HG03558 (cell line): ENCODE measurements around the gene GNB3.

ENCODE experiments used
- ATAC-seq: cut with Tn5 transposase; IDR thresholded peaks from one replicate; pipeline ENCODE4 v1.9.1; 2021; ENCODE audit warnings: moderate number of reproducible peaks; ENCODE audit not compliant: unreplicated experiment; ENCODE audit errors: extremely low read depth

GNB3 gene

DNA sequence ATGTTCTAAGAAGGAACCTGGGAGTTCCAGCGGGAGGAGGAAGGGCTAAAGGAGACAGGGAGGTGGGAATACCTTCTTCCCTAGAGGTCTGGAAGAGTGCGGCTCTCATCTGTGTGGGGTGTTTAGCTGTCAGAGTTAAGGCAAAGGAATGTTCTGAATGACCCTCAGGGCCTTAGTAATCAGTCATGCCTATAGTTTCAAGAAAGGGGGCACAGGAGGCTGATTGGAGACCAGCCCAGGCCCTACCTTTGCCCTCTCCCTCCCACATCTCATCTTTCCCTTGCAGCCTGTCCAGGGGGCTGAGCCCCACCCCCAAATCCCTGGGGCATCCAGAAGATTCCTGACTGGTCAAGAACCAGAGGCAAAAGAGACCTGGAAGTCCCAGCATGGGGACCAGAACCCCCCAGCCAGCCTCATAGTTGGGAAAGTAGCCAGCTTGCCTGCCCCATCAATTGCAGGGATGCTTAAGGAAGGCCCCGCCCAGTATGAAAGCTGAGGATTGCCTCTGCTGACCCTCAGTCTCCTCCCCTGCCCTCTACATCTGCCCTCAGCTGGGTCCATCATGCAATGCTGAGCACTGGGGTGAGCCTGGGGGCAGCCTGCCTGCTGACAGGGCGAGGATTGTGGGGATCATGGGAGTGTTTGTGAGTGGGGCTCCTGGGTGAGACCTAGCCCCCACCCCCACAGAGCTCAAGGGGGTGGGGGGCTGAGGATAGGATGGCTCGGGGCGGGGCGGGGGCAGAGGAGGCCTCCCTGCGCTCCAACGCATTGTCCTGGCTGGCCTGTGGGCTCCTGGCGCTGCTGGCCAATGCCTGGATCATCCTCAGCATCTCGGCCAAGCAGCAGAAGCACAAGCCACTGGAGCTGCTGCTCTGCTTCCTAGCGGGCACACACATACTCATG lies 17.3 kb upstream of the GNB3 start:
- no peak for ATAC-seq

DNA sequence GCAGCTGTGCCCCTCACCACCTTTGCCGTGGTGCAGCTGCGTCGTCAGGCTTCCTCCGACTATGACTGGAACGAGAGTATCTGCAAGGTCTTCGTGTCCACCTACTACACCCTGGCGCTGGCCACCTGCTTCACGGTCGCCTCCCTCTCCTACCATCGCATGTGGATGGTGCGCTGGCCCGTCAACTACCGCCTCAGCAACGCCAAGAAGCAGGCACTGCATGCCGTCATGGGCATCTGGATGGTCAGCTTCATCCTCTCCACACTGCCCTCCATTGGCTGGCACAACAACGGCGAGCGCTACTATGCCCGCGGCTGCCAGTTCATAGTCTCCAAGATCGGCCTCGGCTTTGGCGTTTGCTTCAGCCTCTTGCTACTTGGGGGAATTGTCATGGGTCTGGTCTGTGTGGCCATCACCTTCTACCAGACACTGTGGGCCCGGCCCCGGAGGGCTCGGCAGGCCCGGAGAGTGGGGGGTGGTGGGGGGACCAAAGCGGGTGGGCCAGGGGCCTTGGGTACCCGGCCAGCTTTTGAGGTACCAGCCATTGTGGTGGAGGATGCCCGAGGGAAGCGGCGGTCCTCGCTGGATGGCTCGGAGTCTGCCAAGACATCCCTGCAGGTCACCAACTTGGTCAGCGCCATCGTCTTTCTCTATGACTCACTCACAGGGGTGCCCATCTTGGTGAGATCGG lies 16.5 kb upstream of the GNB3 start:
- no peak for ATAC-seq

DNA sequence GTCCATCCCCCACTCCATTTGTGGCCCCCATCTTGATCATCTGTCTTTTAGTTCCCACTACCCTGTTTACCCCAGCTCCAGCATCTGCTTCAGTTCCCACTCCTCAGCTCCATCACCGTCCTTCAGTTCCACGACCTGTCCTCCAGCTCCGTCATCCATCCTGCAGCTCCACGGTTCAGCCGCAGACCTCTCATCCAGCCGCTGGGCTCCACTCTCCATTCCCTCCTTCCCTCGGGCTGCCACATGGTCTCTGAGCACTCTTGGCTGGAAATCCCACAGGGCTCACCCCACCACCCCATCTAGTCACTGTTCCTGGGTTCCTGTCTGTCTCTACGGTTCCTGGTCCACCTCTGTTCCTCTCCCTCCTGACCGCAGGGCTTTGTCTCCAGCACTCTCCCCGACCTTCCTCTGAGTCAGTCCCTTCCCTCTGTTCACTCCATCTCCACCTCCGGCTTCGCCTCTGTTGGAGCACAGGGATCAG lies 15.8 kb upstream of the GNB3 start:
- no peak for ATAC-seq

DNA sequence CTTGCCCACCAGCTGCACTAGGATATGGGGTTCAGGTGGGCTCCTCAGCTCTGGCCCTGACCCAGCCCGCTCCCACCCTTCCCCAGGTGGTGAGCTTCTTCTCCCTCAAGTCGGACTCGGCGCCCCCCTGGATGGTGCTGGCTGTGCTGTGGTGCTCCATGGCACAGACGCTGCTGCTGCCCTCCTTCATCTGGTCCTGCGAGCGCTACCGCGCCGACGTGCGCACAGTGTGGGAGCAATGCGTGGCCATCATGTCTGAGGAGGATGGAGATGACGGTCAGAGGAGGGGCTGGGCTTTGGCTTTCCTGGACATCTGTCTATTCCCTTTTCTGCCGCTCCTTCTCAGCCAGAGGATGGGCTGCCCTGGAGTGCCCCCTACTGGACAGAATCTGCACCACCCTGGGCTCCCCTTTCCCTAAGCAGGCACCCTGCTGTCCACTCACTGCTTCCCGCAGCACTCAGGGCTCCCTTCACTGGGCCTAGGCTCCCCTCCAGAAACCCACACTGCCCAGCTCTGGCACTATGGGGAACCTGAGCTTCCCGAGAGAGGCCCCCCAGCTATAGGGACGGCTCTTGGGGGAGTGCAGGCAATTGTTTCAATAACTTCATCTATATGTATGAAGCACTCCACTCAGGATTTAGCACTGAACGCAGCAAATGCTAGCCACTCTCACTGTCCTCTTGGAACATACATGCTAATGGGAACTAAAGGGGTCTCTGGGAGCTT lies 15.2 kb upstream of the GNB3 start:
- no peak for ATAC-seq

DNA sequence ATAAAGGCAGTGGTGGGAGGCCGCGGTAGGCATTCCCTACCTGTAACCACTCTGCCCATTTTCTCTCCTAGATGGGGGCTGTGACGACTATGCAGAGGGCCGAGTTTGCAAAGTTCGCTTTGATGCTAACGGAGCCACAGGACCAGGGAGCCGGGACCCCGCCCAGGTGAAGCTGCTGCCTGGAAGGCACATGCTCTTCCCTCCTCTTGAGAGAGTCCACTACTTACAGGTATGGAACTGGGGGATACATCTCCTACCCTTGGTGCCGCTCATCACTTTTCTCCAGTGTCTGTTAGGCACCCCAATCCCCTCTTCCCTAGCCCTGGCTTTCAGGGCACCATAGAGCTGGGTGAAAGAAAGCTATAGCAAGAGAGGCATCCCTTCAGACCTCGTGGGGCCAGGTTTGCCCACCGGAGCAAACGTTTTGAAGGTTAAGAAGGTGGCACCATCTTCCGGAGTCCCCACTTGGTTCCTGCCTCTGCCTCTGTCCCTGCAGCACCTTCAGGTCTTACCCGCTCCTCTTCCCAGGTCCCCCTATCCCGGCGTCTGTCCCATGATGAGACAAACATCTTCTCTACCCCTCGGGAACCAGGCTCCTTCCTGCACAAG lies 14.5 kb upstream of the GNB3 start:
- ATAC-seq: no peak

DNA sequence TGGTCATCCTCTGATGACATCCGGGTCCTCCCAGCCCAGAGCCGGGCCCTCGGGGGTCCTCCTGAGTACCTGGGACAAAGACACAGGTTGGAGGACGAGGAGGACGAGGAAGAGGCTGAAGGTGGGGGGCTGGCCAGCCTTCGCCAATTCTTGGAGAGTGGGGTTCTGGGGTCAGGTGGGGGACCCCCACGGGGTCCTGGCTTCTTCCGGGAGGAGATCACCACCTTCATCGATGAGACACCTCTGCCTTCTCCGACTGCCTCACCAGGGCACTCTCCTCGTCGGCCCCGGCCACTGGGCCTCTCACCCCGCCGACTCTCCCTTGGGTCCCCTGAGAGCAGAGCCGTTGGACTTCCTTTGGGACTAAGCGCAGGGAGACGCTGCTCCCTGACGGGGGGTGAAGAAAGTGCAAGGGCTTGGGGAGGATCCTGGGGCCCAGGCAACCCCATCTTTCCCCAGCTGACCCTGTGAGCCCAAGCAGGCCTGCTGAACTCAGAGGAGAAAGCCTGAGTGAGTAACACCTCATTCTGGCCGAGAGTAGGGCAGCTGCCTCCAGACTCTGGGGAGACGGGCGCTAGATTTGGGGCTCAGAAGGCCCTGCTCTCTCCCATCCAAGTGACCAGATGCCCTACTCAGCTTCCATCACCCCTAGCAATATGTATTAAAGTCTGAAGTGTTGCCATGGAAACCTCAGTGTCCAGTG lies 13.8 kb upstream of the GNB3 start:
- no peak for ATAC-seq

DNA sequence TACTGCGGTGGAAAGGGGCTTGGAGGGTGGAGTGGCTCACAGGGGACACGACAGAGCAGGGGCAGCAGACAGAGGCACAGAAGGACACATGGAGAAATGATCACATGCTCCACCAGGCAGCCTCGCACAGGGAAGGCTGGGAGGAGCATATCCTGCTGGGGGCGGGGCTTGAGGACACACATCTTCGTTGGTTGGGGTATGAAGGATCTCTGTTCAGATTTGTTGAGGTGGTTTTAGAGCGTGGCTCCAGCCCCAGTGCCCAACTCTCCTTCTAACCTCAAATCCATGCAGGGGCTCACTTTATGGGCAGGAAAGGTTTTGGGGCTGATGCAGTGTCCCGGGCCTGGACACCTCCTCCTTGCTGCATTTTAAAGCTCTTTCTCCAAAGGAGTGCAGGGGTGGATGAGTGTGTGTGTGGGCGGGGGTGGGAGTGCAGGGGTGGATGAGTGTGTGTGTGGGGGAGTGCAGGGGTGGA lies 13.3 kb upstream of the GNB3 start:
- no peak for ATAC-seq

DNA sequence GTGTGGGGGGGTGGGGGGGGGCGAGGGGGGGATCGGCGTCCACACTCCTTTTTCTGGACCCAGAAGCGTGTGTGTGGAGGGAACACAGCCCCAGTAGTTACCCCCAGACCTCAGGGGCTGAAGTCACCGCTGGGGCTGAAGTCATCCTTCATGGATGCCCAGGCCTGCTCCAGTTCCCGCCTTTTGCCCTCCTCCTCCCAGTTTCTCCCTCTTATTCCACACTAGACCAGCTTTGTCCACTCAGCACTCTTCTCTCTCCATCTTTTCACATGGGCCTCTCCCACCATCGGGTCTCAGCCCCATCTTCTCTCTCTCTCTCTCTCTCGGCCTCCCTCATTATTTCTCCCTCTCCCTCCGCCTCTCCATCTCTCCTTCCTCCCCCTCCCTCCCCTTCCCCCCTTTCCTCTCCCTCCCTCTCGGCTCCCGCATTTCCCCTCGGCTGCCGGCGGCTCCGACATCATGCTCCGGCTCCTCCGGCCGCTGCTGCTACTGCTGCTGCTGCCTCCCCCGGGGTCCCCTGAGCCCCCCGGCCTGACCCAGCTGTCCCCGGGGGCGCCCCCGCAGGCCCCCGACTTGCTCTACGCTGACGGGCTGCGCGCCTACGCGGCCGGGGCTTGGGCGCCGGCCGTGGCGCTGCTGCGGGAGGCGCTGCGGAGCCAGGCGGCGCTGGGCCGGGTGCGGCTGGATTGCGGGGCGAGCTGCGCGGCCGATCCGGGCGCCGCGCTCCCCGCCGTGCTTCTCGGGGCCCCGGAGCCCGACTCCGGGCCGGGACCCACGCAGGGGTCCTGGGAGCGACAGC lies 12.5 kb upstream of the GNB3 start, which contains the start of gene P3H3:
Gene P3H3 (plus strand): TSS at position 426 of the 799 bp plus-strand sequence. CDS start 34 bp downstream, at position 460.
- no peak for ATAC-seq

DNA sequence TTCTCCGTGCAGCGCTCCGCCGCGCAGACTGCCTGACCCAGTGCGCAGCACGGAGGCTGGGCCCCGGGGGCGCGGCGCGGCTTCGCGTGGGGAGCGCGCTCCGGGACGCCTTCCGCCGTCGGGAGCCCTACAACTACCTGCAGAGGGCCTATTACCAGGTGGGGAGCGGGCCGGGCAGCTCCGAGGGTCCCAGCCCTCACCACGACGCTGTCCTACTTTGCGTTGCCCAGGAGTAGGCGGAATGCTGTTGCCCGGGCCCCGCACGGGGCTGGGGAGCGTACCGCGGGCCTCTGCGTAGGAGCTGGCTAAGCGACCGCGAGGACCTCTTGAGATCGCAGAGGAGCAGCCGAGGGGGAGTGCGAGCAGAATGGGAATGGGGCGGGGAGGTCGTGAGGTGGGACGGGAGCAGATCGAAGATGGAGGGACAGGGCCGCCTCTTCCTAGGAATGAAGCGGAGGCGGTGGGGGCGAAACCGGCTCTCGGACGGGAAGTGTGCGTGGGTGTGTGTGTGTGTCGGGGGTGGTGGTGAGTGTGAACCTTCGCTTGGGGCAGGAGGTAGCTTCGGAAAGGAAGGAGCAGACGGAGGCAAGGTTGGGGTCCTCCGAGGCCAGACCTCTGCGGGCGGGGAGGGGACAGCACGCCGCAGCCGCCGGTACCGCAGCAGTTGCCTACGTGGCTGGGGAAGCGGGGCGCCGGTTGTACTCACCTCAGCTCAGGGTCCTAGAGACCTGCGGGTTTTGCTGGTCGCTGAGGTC lies 11.8 kb upstream of the GNB3 start:
- ATAC-seq: no peak

DNA sequence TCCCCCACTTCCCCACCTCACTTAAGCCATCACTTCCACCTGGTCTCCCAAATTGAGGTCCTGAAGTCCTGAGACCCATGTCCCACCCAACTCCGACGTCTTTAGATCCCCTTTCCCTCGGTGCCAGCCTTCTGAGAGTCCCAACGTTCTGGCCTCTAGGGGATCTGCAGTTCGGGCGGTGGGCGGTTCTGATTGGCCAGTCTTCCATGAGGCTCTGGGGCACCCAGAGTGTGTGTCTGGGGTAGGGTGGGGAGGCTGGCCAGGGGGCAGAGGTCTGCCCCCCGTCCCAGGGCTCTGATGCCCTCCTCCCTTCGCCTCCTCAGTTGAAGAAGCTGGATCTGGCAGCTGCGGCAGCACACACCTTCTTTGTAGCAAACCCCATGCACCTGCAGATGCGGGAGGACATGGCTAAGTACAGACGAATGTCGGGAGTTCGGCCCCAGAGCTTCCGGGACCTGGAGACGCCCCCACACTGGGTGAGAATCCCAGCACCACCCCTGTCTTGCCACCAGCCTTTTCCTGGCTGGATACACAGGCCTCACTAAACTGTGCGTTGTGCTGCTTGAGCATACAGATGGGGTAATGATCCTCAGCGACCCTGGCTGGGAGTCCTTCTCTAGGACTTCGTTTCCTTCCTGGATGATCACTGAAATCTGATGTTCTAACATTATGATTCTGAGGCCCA lies 11.0 kb upstream of the GNB3 start:
- ATAC-seq: no peak

DNA sequence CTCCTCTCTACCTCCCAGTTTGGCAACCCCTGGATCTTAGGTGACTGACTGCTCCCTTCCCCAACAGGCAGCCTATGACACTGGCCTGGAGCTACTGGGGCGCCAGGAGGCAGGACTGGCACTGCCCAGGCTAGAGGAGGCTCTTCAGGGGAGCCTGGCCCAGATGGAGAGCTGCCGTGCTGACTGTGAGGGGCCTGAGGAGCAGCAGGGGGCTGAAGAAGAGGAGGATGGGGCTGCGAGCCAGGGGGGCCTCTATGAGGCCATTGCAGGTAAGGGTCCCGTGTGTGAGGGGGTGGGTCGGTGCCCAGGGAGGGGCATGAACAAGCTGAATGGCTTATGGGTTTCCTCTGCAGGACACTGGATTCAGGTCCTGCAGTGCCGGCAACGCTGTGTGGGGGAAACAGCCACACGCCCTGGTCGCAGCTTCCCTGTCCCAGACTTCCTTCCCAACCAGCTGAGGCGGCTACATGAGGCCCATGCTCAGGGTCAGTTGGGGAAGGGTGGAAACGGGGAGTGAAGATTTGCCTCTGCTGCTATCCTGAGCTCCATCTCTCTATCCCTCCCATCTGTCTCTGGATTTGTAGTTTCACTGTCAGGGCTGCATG lies 10.3 kb upstream of the GNB3 start:
- ATAC-seq: no peak

DNA sequence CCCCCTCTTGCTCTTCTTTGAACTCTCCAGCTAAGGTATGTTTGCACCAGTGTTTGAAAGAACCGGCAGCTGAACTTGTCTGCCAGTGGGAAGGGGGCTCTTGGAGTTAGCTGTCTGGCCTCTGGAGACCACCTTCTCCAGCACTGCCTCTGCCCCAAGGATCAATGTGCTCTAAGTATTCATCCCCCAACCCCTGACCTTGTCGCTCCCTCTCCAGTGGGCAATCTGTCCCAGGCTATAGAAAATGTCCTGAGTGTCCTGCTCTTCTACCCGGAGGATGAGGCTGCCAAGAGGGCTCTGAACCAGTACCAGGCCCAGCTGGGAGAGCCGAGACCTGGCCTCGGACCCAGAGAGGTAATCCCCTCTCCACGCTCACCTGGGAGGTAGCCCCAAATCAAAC lies 9.7 kb upstream of the GNB3 start:
- ATAC-seq: no peak

DNA sequence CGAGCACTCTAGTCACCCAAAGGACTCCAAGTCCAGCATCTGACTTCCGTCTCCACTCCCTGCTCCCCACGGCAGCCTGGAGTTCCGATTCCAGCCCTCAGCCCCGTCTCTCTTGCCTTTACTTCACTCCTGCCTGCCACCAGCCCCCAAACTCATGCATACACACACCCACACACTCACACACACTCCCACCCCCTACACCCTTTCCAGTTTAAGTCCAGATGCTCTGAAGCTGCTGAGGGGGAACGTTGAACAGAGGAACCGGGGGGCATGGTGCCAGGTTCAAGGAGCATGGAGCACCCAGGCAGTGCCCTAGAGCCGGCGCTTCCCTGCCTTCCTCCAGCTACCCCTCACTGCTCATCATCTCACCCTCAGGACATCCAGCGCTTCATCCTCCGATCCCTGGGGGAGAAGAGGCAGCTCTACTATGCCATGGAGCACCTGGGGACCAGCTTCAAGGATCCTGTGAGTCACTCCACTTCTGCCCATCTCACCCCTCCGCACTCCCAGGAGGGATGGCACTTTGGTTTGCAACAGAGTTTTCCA lies 9.2 kb upstream of the GNB3 start:
- no peak for ATAC-seq

DNA sequence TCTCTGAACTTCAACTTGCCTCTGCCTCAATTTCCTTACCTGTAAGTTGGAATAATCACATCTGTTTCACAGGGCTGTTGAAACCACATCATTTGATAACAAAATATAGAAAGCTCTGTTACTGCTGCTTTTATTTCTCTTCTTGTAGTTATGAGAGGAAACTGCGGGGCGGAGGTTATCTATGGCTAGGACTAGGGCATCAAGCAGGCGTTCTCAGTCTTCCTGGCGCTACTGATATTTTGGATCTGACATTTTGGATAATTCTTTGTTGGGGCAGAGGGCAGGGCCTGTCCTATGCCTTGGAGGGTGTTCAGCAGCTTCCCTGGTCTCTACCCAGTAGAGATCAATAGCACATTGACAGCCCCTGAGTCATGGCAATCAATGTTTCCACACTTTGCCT lies 8.6 kb upstream of the GNB3 start:
- no peak for ATAC-seq

DNA sequence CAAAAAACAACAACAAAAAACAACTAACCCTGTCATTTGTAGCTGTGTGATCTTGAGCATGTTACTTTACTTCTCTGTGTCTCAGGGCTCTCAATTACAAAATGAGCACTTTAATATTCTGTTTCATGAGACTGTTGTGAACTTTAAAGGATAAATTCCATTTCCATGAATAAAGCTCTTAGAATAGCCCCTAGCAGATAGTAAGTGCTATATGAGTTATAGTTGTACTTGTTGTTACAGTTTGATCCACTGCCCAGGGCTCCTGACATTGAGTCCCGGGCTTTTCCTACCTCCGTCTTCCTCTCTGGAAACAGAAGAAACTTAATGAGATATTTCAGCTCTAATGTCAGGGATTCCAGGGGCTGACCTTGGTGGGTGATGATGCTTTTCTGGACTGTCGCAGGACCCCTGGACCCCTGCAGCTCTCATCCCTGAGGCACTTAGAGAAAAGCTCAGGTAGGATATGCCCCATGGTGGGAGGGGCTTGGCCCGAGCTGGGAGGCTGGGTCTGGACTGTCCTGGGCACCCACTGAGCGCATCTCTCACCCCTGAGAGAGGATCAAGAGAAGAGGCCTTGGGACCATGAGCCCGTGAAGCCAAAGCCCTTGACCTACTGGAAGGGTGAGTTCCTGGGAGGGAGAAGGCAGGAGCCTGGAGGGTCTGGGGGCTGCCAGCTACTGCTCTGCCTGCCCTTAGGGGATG lies 7.4 kb upstream of the GNB3 start:
- ATAC-seq: no peak

DNA sequence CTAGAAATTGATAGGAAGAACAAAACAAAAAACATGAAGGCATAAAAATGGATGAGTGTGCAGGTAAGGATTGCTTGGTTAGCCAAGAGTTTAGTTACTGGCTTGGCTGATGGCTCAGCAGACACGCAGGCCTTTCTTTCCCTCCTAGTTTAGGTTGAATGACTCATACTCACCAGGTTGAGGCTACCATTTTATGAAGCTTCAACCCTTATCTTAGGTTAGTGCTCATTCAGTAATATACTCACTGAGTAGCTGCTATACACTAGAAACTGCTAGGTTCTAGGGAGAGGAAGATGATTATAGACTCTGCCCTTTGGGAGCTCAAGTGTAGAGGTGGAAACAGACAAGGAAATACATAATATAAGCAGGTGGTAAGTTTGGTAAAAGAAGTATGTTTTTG lies 6.5 kb upstream of the GNB3 start:
- no peak for ATAC-seq
